ENCODE data around the gene TMED1. TPM values are rescaled to one million over a fixed set of nuclear protein-coding genes. Genes with fewer than 3 reads are reported as not detected.

The TMED1 gene
- total RNA-seq, 1 experiment from 2014 or later = 32.3 TPM

DNA sequence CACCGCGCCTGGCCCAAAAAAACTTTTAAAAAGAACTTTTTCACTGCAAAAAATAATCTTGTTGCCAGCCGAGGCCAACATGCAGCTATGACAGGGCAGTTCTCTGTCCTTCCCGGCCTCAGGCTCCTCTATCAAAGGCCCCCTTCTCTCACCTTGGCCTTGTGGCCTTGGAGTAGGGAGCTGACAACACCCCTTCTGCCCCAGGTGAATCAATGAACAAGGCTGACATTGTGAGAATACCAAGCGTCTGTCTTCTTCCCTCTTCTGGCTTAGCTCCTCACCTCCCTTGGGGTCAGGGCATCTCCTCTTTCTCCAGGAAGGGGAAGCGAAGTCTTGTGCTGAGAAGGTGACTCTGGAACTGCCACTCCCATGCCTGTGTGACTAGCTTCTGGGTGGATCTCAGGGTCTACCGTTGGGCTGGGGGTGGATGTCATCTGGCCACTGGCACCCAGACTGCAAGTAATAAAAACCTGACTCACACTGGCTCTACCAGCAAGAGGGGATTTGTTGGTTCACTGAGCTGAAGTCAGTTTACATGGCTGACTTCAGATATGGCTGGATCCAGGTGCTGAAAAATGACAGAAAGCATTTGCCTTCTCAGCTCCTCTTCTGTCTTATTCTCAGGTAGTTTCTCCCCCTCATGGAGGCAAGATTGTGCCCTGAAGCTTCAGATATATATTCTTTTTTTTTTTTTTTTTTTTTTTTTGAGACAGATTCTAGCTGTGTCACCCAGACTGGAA, 18.5 kb upstream of the TMED1 start:
- no peak overlapping the region for H3K18ac ChIP-seq (ENCODE audit: insufficient read length, low read depth, low read length)
- no peaks in the 10 kb centered on the region for H3K9me3 Mint-ChIP-seq
- no peak overlapping the region for H3T11ph ChIP-seq (ENCODE audit: low read length)
- no peaks in the 10 kb centered on the region for H3K36me3 Mint-ChIP-seq (ENCODE audit: insufficient read depth in 1 of 3, low read depth in 3 of 3)
- H3K27me3 ChIP-seq (ENCODE audit: insufficient read depth, low read length) = no peaks in the 10 kb centered on the region
- H3K4me1 Mint-ChIP-seq = peaks cover 0 to 7% of the 10 kb centered on the region in 2 experiments; a peak in 1 of 4 replicates
- no peak overlapping the region for H2AFZ ChIP-seq (ENCODE audit: low read length)
- H3K23me2 ChIP-seq (ENCODE audit: insufficient read length, low read depth, low read length, poor library complexity, severe bottlenecking) = no peaks in the 10 kb centered on the region
- no peak overlapping the region for H2BK15ac ChIP-seq (ENCODE audit: low read depth, low read length)
- TF ChIP-seq, protein P1, sequence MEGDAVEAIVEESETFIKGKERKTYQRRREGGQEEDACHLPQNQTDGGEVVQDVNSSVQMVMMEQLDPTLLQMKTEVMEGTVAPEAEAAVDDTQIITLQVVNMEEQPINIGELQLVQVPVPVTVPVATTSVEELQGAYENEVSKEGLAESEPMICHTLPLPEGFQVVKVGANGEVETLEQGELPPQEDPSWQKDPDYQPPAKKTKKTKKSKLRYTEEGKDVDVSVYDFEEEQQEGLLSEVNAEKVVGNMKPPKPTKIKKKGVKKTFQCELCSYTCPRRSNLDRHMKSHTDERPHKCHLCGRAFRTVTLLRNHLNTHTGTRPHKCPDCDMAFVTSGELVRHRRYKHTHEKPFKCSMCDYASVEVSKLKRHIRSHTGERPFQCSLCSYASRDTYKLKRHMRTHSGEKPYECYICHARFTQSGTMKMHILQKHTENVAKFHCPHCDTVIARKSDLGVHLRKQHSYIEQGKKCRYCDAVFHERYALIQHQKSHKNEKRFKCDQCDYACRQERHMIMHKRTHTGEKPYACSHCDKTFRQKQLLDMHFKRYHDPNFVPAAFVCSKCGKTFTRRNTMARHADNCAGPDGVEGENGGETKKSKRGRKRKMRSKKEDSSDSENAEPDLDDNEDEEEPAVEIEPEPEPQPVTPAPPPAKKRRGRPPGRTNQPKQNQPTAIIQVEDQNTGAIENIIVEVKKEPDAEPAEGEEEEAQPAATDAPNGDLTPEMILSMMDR (conservative IDR thresholded peaks at IDR 0.05) = no peak
- no peak overlapping the region for H2BK12ac ChIP-seq (ENCODE audit: insufficient read length, low read depth, low read length)
- no peak overlapping the region for H4K5ac ChIP-seq (ENCODE audit: insufficient read length, low read depth, low read length)
- H3K27me3 Mint-ChIP-seq (ENCODE audit: low read depth) = peaks cover 14% of the 10 kb centered on the region
- no peak overlapping the region for H2AK5ac ChIP-seq (ENCODE audit: insufficient read length, low read length)
- no peaks in the 10 kb centered on the region for H3K79me2 ChIP-seq (ENCODE audit: insufficient read depth, low read length)
- no peaks in the 10 kb centered on the region for H4K20me1 ChIP-seq (ENCODE audit: control insufficient read depth, insufficient read depth, insufficient read length)
- no peak overlapping the region for H4K8ac ChIP-seq (replicated peaks; ENCODE audit: insufficient read length, low read depth, low read length)
- no peak overlapping the region for H3K14ac ChIP-seq (ENCODE audit: insufficient read depth, low read length)
- no CpG with 5 or more reads among the region's 7 CpGs for WGBS (ENCODE audit: extremely low coverage, insufficient read length, low lambda C conversion rate)
- no peak overlapping the region for H2BK120ac ChIP-seq (ENCODE audit: low read depth, low read length, poor library complexity, severe bottlenecking)
- no peak overlapping the region for H3K4ac ChIP-seq (ENCODE audit: low read depth, low read length)
- H3K4me3 Mint-ChIP-seq = no peak overlapping the region
- H3K56ac ChIP-seq (ENCODE audit: insufficient read length, low read depth, low read length) = no peak overlapping the region
- no peak for DNase-seq
- H3K9me3 ChIP-seq (ENCODE audit: control insufficient read depth, low read depth, low read length) = no peaks in the 10 kb centered on the region
- no peaks in the 10 kb centered on the region for H3K79me1 ChIP-seq (ENCODE audit: insufficient read depth, low read depth, low read length, poor library complexity, severe bottlenecking)
- H3K4me1 ChIP-seq (ENCODE audit: insufficient read depth, low read length) = no peaks in the 10 kb centered on the region
- no peak overlapping the region for H2BK5ac ChIP-seq (ENCODE audit: insufficient read length, low read length)
- no peak overlapping the region for H3K23ac ChIP-seq (ENCODE audit: insufficient read length, low read depth, low read length)
- H3K9ac ChIP-seq (ENCODE audit: extremely low read depth, insufficient read length, low read length) = no peak overlapping the region
- H4K91ac ChIP-seq (ENCODE audit: insufficient read length, low read depth, low read length) = no peak overlapping the region
- no peak overlapping the region for H2BK20ac ChIP-seq (ENCODE audit: low read depth, low read length, poor library complexity, severe bottlenecking)
- no peak overlapping the region for H3K27ac ChIP-seq (ENCODE audit: insufficient read length, low read depth, low read length)
- H3K27ac Mint-ChIP-seq = no peak overlapping the region
- no peak overlapping the region for H3K4me2 ChIP-seq (ENCODE audit: insufficient read depth, insufficient read length, low read length)

Measured in H9 (cell line).